Stimulated activated CD8-positive, alpha-beta memory T cell treated with anti-CD3 and anti-CD28 coated beads, Interleukin-15, amount 100 ng/mL, for 1 hour (primary cell): ENCODE results near the gene SMOC2.
"Not testable (repeated sequence)": the region's sequence is repeated elsewhere in the genome, so short reads cannot be mapped to it uniquely, and the experiment has no call there.

Experiments
- DNase-seq: peaks from one replicate; pipeline ENCODE4 v3.0.0-alpha.2; 2020; ENCODE audit warnings: low read depth

The SMOC2 gene

GRCh38 chr6:168660400-168660945 lies 219.5 kb downstream of the SMOC2 start:
- DNase-seq, result no peak

- no peak for DNase-seq
These were observed 221.4 kb downstream of the SMOC2 start for GRCh38 chr6:168662301-168662936.

GRCh38 chr6:168663041-168663440 lies 222.1 kb downstream of the SMOC2 start:
- DNase-seq, result no peak

GRCh38 chr6:168664956-168665355 lies 224.0 kb downstream of the SMOC2 start:
- no peak for DNase-seq

GRCh38 chr6:168666170-168666569 lies 225.2 kb downstream of the SMOC2 start:
- DNase-seq, result no peak

GRCh38 chr6:168666699-168667427 lies 225.9 kb downstream of the SMOC2 start:
- DNase-seq, result no peak

- no peak for DNase-seq
These were observed 226.4 kb downstream of the SMOC2 start for GRCh38 chr6:168667428-168667805.

- DNase-seq, result no peak
These were observed 229.5 kb downstream of the SMOC2 start for GRCh38 chr6:168670401-168670985.

- no peak for DNase-seq
These were observed 230.3 kb downstream of the SMOC2 start for GRCh38 chr6:168671028-168671862.

- no peak for DNase-seq
These were observed 231.0 kb downstream of the SMOC2 start for GRCh38 chr6:168671863-168672546.

GRCh38 chr6:168674595-168674994 lies 233.6 kb downstream of the SMOC2 start:
- no peak for DNase-seq

- no peak for DNase-seq
These were observed 234.4 kb downstream of the SMOC2 start for GRCh38 chr6:168675375-168675774.

- DNase-seq, result no peak
These were observed 235.1 kb downstream of the SMOC2 start for GRCh38 chr6:168675933-168676551.

- DNase-seq, result no peak
These were observed 235.8 kb downstream of the SMOC2 start for GRCh38 chr6:168676552-168677322.

GRCh38 chr6:168677323-168677781 lies 236.4 kb downstream of the SMOC2 start:
- not testable (repeated sequence) for DNase-seq

- DNase-seq, result no peak
These were observed 237.1 kb downstream of the SMOC2 start for GRCh38 chr6:168678077-168678476.

- no peak for DNase-seq
These were observed 237.6 kb downstream of the SMOC2 start for GRCh38 chr6:168678588-168678987.

- DNase-seq, result no peak
These were observed 240.8 kb downstream of the SMOC2 start for GRCh38 chr6:168681748-168682147.

GRCh38 chr6:168683621-168684020 lies 242.6 kb downstream of the SMOC2 start:
- no peak for DNase-seq

GRCh38 chr6:168684471-168684870 lies 243.5 kb downstream of the SMOC2 start:
- DNase-seq, result no peak
